ENCODE results near the gene ZNF488.

- no peak for TF ChIP-seq CTCF (IDR thresholded peaks at IDR 0.05)
- TF ChIP-seq POLR2AphosphoS5 (IDR thresholded peaks at IDR 0.05), result no peak
- no peak for TF ChIP-seq POLR2A (IDR thresholded peaks at IDR 0.05)
These were observed 54.2 kb downstream of the ZNF488 start for GRCh38 chr10:47329855-47330254.

All from gastroesophageal sphincter (tissue), 3 donors.